ENCODE measurements around the gene EYA2.
"Not testable (repeated sequence)": the region's sequence is repeated elsewhere in the genome, so short reads cannot be mapped to it uniquely, and the experiment has no call there.

EYA2 gene

DNA sequence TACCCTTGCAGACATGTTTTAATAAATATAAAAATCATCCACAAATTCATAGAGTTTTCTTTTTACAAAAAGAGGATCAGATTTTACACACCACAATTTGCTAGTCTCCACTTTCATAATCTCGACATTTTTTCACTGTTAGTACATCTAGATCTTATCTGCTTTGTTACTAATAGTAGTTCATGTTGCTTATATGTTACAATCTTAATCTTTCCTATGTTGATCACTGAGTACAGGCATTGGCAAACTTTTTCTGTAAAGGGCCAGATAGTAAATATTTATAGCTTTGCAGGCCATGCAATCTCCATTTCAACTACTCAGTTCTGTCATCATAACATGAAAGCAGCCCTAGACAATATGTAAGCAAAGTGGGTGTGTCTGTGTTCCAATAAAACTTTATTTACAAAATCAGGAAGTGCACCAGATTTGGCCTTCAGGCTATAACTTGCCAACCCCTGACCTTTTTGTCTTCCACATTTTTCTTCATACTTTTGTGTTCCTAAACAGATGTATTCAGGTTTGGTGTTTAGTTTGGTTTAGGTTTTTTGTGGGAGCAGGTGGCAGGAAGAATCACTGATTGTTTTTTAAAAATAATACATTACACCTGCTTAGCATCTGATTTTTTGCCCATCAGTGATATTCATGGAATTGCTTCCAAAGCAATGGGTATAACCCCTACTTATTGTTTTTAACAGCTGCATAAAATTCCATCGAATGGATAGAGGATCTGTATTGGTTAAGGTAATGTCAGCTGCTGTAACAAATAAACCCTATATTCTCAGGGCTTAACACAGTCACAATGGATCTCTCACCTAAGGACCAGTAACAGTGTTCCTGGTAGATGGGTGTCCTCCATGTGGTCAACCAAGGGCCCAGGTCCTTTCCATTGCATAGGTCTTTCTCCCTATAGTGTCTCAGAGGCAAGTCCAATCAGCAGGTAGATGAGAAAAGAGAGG is 61.2 kb downstream of the EYA2 start:
- DNase-seq (ENCODE audit: low spot score) = no peak

DNA sequence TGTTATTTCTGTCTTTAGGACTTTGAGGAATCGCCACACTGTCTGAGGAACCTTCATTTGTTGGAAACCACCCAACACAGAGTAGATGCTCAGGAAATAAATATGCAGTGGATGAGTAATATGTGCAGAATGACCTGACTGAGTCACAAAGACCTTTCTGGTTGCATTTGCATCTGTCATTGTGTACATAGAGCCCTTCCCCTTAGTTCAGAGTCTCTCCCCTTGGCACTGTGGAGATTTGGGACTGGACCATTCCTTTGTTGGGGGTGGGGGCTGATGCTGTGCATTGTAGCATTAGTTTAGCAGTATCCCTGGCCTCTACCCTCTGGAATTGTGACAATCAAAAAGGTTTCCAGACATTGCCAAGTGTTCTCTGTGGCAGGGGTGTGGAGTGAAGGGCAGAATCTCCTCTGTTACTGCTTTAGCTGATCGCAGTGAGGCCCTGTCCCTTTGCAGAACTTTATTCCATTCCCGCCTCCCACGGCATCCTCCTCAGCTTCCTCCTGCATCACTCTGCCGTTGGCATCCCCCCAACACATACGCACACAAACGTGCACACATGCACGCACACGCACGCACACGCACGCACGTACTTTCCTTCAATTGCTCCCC is 64.5 kb downstream of the EYA2 start:
- no peak for DNase-seq (ENCODE audit: low spot score)

DNA sequence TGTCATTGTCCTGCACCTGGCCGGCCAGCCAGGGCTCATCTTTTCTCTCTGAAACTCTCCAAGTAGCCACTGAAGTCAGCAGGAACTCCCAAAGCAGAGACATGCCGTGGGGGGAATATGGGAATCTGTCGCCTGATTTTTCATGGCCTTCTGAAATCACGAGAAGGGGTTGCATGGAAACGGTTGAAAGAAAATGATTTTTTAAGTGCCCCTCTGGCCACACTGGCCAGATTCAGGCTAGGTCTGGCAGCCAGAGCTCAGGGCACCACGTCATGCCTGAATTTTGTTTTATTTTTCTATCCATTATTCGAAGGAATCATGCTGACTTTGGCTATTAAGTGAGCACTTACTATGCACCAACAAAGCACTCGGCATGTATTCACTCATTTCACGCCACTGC is 65.2 kb downstream of the EYA2 start:
- DNase-seq (ENCODE audit: low spot score) = no peak

DNA sequence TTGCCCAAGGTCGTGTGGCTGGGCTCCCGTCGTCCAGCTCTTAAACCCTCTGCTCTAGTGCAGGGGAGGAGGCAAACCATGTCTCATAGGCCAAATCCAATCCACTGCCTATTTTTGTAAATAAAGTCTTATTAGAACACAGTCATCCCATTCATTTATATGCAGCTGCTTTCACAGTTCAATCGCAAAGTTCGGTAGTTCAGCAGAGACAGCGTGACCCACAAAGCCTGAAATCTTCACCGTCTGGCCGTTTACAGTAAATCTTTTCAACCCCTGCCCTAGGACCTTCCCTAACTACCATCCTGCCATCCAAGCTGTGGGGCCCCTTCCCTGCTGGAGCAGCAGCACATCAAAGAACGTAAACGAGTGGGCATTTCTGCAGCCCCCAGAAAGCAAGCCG is 65.9 kb downstream of the EYA2 start:
- DNase-seq (ENCODE audit: low spot score) = no peak

DNA sequence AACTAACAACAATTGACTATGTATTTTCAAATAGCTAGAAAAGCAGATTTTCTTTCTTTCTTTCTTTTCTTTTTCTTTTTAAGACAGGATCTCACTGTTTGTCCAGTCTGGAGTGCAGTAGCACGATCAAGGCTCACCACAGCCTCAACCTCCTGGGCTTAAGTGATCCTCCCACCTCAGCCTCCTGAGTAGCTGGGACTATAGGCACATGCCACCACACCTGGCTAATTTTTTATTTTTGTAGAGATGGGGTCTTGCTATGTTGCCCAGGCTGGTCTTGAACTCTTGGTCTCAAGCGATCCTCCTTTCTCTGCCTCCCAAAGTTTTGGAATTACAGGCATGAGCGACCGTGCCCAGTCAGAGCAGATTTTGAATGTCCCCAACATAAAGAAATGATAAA is 67.3 kb downstream of the EYA2 start:
- not testable (repeated sequence) for DNase-seq (ENCODE audit: low spot score)

DNA sequence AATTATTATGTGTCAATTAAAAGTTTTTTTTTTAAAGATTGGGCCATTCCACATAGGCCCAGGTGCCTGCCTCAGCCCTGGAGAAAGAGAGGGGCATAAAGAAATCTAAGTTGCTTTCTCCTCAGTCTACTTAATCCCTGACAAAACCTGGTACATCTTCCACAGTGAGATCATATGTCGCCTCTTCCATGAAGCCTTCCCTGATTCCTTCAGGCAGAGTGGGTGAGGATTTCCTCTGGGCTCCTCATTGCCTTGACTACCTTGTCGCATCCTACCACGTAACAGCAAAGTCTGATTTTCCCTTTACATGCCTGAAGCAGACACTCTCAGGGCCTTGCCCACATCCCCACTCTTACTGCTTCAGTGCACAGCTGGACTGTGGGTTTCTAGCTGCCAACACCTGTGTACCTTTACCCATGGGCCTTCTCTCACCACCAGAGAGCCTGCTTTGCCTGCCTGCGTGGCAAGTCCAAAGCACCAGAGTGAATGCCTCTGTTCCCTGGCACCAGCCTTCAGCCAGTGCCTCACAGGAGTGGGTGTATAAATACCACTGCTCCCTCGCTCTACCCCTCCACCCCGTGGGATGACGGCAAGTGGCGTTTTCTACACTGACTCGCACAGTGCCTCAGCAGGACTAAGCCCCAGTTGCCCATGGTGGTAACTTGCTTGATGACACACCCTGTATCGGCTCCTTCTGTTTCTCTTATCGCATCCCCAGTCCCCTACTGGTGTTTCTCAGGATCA is 68.0 kb downstream of the EYA2 start:
- DNase-seq (ENCODE audit: low spot score) = no peak

DNA sequence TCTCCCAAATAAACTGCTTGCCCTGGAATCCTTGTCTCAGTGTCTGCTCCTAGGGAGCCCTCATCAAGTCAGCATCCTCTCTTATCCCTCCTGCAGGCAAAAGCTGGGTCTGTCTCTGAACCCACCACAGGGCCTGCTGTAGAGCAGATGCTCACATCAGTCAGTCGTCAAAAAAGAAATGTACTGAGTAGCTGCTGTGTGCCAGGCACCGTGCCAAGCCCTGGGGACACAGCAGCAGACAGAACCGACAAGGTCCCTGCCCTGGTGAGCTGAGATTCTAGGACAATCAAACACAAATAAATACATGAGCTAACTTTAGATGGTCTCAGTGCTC is 68.5 kb downstream of the EYA2 start:
- no peak for DNase-seq (ENCODE audit: low spot score)

DNA sequence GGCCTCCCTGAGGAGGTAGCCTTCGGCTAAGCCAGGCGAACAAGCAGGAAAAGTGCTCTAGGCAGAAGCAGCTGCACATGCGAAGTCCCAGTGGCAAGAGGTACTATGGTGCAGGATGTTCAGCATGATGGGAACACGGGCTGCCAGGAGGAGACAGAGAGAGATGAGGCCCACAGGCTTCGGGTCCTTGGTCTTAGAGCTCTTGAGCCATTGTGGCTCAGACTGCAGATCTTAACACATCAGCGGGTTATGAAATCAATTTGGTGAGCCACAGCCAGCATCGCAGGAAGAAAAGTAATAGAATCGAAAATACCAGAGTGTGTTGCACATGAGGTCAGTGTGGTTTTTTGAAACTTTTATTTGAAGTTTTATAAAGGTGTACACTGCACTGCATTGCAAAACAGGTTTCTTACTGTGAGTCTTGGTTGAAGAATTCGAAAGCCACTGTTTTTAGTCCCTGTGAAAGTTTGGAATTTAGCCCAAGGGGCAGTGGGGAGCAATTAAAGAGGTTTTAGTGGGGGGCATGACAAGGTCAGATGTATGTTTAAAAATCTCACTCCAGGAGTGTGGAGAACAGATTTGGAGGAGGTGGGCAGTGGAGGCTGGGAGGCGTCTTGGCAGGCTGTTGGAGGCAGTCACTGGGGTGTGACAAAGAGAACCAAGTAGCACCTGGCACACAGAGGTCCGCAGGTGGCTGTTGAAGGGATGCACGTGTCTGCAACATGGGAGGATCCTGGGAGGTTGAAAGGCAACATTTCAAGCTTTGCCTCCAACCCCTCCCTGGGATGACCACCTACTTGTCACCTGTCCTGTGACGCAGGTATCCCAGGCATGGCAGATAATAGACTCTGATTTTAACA is 69.3 kb downstream of the EYA2 start:
- DNase-seq (ENCODE audit: low spot score) = no peak

DNA sequence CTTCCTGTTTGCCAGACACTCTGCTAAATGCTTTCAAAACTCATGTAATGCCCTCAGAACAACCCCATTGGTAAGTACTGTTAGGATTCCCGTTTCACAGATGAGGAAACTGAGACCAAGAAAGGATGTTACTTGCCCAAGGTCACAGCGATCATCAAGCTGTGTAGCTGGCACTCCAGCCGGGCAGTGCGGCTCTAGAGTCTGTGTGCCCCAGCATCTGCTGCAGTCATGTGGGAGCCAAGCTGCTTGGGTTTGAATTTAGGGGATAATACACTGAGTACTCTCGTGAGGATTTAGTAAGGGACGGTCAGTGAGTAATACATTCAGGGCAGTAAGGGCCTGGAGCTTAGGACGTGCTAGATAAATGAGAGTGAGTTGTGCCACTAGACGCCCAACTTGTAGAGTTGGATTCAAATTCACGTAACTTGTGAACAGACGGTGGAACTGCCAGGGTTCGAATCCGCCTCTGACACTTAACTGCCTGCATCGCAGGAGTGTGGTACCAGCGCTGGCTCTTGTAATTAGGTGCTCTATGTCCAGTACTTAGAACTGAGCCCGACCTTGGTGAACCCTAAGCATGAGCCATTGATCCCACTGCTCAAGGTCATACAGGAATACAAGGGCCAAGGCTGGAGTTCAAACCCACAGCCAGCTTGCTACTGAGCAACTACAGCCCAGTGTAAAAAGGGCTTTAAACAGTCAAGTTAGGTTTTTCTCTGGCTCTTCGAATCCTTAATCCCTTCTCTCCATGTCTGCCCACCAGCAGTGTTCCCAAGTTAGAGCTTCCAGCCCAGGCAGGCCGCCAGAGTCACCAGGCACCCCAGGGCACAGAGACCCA is 70.2 kb downstream of the EYA2 start:
- DNase-seq (ENCODE audit: low spot score) = no peak

DNA sequence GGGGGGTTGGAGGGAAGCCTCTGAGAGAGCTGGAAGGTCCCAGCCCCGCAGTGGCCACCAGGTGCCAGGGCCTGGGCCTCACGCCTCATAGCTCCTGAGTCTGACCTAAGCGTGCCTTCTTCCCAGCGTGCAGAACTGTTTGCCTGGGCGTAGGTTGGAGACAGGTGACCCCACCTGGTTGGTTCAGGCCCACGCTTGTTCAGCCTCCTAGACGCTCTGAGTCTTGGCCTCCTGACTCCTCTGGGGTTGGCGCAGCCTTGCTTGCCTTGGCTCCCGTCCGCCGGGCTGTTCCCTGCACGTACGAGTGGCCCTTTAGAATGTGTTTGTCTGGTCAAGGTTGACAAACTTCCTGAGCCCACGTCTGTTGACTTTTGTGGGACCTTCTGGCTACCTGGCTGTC is 70.8 kb downstream of the EYA2 start:
- DNase-seq (ENCODE audit: low spot score) = no peak

DNA sequence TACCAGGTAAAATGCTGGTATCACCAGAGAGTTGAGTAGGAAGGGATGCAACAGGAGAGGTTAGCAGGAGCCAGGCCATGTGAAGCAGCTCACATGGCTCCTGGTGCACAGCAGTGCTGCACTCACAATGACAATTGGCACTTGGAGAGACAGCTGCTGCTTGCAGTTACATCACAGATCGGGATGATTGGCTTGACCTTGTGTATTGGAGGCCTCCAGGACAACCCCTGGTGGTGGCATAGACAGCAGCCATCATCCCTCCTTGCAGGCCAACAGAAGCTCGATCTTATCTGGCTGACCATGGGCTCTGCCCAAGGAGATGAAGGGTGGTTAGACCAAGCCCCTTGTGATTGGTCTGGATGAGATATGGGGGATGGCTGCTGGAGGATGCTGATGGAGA is 73.0 kb downstream of the EYA2 start:
- DNase-seq (ENCODE audit: low spot score) = no peak

DNA sequence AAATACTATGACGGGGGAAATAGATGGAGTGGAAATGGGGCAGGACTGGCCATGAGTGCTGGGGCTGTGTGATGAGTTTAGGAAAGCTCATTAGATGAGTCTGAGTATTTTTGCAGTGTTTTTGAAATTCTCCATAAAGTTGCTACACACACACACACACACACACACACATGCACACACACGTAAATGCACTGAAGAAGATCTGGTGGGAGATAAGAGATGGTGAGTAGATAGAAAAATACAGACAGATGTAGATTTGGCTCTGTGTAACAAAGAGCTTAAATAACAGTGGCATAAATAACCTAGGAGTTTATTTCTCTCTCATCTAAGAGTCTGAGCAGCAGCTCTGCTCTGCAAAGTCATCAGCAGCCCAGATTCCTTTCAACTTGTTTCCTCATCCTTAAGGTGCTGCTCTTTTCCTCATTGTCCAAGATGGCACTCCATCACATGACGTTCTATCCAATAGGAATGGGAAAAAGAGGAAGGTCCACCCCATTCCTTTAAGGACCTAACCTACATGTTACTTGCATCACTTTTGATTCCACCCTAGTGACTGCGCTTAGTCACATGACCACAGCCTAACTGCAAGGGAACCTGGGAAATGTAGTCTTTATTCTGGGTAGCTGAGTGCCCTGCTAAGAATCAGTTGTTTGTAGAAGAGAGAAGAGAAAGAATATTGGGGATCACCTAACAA is 76.4 kb downstream of the EYA2 start:
- DNase-seq (ENCODE audit: low spot score) = no peak

DNA sequence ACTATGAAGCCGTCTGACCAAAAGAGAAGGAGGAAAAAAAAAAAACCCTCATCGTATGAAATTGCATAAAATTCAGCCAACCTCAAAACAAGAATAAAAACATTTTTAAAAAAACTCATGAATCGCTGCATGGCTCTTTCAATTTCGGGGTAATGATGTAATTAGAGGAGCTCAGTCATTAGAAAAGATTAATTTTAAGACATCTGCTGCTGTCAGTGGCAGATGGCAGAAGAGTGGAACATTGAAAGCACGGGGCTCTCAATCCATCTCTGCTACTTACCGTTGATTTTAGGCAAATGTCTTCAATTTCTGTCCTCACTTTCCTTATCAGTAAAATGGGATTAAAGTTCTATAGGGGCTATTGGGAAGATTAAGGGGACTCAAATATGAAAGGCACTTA is 79.1 kb downstream of the EYA2 start:
- DNase-seq (ENCODE audit: low spot score) = no peak

DNA sequence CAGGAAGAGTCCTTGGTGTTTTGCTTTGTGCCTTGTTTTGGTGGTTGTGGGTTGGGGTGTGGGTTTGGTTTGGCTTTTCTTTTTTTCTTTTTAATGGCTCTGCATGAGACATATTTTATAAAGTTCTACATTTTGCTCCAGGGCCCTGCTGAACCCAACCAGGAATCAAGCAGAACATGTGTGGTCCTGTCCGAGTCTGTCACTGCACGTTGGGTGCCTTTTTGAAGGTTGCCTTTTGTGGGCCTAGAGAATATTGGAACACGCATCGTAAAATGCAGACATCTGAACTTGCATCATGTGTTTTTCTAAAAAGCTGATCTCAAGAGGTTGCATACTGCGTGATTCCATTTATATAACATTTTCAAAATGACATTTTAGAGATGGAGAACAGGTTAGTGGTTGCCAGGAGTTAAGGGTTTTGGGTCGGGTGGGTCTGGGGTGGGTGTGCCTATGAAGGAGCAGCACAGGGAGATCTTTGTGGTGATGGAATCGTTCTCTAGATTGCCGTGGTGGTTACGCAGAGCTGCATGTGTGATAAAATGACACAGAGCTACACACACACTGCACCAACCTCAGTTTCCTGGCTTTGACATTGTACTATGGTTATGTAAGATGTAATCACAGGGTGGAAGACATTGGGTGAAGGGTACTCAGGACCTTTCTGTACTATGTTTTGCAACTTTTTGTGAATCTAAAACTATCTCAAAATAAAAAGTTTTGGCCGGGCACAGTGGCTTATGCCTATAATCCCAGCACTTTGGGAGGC is 80.2 kb downstream of the EYA2 start:
- DNase-seq (ENCODE audit: low spot score) = no peak

DNA sequence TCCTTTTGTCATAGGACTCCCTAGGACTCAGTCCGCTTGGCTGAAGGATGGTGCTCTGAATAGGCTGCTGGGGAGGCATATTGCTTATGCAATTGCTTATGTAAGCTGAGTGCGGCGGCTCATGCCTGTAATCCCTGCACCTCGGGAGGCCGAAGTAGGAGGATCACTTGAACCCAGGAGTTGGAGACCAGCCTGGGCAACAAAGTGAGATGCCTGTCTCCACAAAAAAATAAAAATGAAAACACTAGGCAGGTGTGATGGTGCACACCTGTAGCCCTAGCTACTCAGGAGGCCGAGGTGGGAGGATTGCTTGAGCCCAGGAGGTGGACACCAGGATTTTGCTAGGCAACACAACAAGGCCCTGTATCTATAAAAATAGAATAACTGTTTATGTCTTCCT is 81.3 kb downstream of the EYA2 start:
- DNase-seq (ENCODE audit: low spot score) = no peak

DNA sequence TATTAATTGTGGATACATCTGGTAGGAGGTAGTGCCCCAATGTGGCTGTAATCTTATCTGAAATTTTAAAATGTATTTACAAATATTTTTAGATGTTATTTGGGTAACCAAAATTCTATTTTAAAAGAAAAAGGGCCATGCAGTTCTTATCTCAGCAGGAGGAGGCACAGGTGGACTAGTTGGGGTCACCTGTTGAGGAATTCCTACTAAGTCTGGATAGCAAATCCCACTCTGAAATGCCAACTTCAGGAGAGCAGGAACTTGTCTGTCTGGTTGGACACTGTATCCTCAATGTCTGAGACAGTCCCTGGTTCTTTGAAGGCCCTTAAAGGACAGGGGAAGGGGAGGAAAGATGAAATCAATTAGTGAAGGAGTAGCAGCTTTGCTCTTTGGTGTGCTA is 82.6 kb downstream of the EYA2 start:
- DNase-seq (ENCODE audit: low spot score) = no peak

DNA sequence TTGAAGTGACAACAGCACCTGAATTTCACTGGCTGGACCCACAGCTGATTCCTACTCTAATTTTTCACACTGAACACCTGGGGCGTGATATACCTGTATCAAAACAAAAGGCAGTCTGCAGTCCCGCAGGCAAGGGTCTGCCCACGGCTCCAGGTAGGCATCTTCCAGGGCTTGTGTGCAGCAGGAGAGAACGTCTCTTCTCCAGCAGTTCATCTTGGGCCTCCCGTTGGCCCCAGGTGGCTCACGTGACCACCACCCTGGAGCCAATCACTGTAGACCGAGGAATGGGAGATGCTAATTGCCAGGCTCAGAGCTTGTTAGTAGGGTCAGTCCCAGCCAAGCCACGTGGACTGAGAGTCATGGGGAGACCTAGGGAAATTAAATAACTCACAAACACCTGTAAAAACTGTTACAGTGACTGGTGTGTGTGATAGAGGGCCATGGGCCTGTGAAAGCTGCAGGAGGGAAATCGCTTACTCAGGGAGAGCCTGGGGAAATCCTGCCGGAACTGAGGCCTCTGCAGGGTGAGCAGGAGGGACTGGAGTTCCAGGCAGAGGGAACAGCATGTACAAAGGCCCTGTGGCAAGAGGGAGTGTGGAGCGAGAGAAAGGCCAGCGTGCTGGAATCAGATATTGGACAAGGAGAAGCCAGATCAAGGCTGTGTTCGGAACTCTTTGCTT is 83.4 kb downstream of the EYA2 start:
- no peak for DNase-seq (ENCODE audit: low spot score)

DNA sequence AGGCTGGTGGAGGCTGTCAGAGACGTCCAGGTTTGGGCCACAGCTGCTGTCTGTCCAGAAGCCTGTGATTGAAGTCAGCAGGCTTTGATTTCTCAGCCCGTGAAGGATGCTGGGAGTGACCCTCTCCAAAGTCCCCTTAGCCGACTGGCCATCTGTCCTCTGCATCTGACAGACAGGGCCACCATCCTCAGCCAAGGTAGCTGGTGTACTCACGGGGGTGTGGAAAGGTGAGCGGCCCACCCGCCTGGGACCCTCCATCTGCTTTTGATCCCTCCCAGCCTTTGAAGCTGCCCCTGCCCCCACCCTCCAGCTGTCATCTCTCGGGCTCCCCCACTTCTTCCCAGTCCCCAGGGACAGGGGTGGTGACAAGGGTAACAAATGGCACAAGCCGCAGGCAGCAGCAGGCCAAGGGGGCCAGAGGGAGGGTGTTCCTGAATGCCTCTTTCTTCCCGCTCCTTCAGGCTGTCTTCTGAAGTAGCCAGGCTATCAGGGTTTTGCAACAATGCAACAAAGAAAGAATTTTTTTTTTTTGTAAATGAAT is 84.4 kb downstream of the EYA2 start:
- DNase-seq (ENCODE audit: low spot score) = no peak
